K562 (cell line): ENCODE data around the gene VPS33B.

Experiments used
- CREB3 ChIP-seq: fragments of 450-650 bp; conservative IDR thresholded peaks from 2 replicates; pipeline ENCODE4 v1.6.1; 2016; ENCODE audit warnings: missing genetic modification characterization, low read depth, mild to moderate bottlenecking, missing compliant biosample characterization, moderate library complexity
- CTBP1 ChIP-seq: fragments of 450-650 bp; IDR thresholded peaks from 2 replicates; pipeline ENCODE4 v1.6.1; 2016; ENCODE audit warnings: borderline replicate concordance
- CTCF ChIP-seq, 3 experiments: IDR thresholded peaks in 2 of 3; conservative IDR thresholded peaks in 1 of 3; 2 replicates each; pipeline ENCODE4 v1.5.1; 2011 to 2012; ENCODE audit warnings: low read length in 3 of 3, mild to moderate bottlenecking in 3 of 3, control low read depth in 2 of 3, improper control_type of control experiment in 1 of 3, inconsistent platforms in 1 of 3, low read depth in 1 of 3, mixed read lengths in 1 of 3, moderate library complexity in 1 of 3; ENCODE audit not compliant: insufficient read depth in 2 of 3
- E2F1 ChIP-seq: sonication (generic); formaldehyde crosslinking; IDR thresholded peaks from 2 replicates; pipeline ENCODE4 v1.8.1; 2023; ENCODE audit warnings: mild to moderate bottlenecking, missing genetic modification reagents, moderate library complexity
- NR2C2 ChIP-seq, 2 experiments: fragments of 200-800 bp in 1 of 2; sonication (Bioruptor generic) in 1 of 2; sonication (generic) in 1 of 2; formaldehyde crosslinking in 1 of 2; IDR thresholded peaks; 2 replicates each; pipeline versions ENCODE4 v1.6.1 to v1.8.0; 2016 to 2022; ENCODE audit warnings: mild to moderate bottlenecking in 1 of 2, missing compliant biosample characterization in 1 of 2, missing genetic modification characterization in 1 of 2, missing genetic modification reagents in 1 of 2
- PHF8 ChIP-seq: fragments of 200-600 bp; sonication (generic); IDR thresholded peaks from 2 replicates; pipeline ENCODE4 v1.6.1; 2012; ENCODE audit warnings: mixed run types, mild to moderate bottlenecking, inconsistent platforms, low read length, moderate library complexity, borderline replicate concordance
- SRF ChIP-seq, 2 experiments: fragments of 250-450, 450-650 bp in 1 of 2; sonication (Bioruptor Pico) in 1 of 2; sonication (generic) in 1 of 2; formaldehyde crosslinking; IDR thresholded peaks; 2 replicates each; pipeline versions ENCODE4 v1.5.0 to v1.5.1; 2020 to 2022; ENCODE audit warnings: mild to moderate bottlenecking in 1 of 2, missing genetic modification reagents in 1 of 2
- TEAD4 ChIP-seq, 2 experiments: sonication (generic) in 1 of 2; formaldehyde crosslinking in 1 of 2; IDR thresholded peaks; 2 replicates each; pipeline versions ENCODE4 v1.6.1 to v1.8.0; 2012 to 2022; ENCODE audit warnings: borderline replicate concordance in 1 of 2, inconsistent platforms in 1 of 2, low read length in 1 of 2, mild to moderate bottlenecking in 1 of 2, missing genetic modification reagents in 1 of 2
- TFAM ChIP-seq: fragments of 250-450 bp; sonication (Bioruptor Pico); conservative IDR thresholded peaks from 2 replicates; pipeline ENCODE4 v1.5.0; 2021; ENCODE audit warnings: mild to moderate bottlenecking, moderate library complexity
- U2AF1 ChIP-seq: fragments of 200-400 bp; formaldehyde crosslinking; optimal IDR thresholded peaks from 2 replicates; pipeline ENCODE3; 2017; ENCODE audit warnings: mild to moderate bottlenecking, low read depth, low read length, moderate library complexity
- ZKSCAN1 ChIP-seq: fragments of 150-350 bp; IDR thresholded peaks from 2 replicates; pipeline ENCODE4 v1.6.1; 2016; ENCODE audit warnings: low read depth, low read length
- ZNF121 ChIP-seq: sonication (generic); formaldehyde crosslinking; conservative IDR thresholded peaks from 2 replicates; pipeline ENCODE4 v1.8.0; 2022; ENCODE audit warnings: missing genetic modification reagents
- ZNF217 ChIP-seq: sonication (generic); formaldehyde crosslinking; IDR thresholded peaks from 2 replicates; pipeline ENCODE4 v1.8.0; 2022; ENCODE audit warnings: mild to moderate bottlenecking, missing genetic modification reagents
- ZNF398 ChIP-seq: fragments of 250-450 bp; sonication (Bioruptor Pico); IDR thresholded peaks from 2 replicates; pipeline ENCODE4 v1.8.0; 2021; ENCODE audit warnings: moderate library complexity, mild to moderate bottlenecking, inconsistent platforms

GRCh38 chr15:91055548-91056331, 33.3 kb upstream of the VPS33B start:
- TF ChIP-seq NR2C2 (CRISPR knock-in tag; IDR thresholded peaks at IDR 0.05) (no peak), NR2C2 (tag; IDR thresholded peaks at IDR 0.05) (no peak), E2F1 (CRISPR knock-in tag) (no peak), CTCF (IDR thresholded peaks at IDR 0.05 in 2 of 3, conservative IDR thresholded peaks at IDR 0.05 in 1 of 3; ENCODE audit: insufficient read depth in 2 of 3, low read depth in 1 of 3, low read length in 3 of 3) (peak; percentile 81 to 90 (median 85)), SRF (CRISPR knock-in tag; IDR thresholded peaks at IDR 0.05) (no peak), PHF8 (no peak), TFAM (CRISPR knock-in tag) (no peak), ZKSCAN1 (no peak), ZNF217 (no peak), TEAD4 (IDR thresholded peaks at IDR 0.05; ENCODE audit: low read length) (no peak), TEAD4 (CRISPR knock-in tag; IDR thresholded peaks at IDR 0.05; ENCODE audit: borderline replicate concordance) (no peak), ZNF398 (CRISPR knock-in tag) (no peak), CREB3 (tag) (no peak), ZNF121 (CRISPR knock-in tag) (no peak), U2AF1 (no peak), CTBP1 (no peak)
